8988T (cell line): ENCODE measurements around the gene GALNT14.
A peak's percentile ranks its signal among the peaks of the same experiment; 100 is the strongest.
"Not testable (repeated sequence)": the region's sequence is repeated elsewhere in the genome, so short reads cannot be mapped to it uniquely, and the experiment has no call there.

Source experiments
- DNase-seq: peaks from one replicate; pipeline ENCODE4 v3.0.0; 2011

GALNT14 gene

DNA sequence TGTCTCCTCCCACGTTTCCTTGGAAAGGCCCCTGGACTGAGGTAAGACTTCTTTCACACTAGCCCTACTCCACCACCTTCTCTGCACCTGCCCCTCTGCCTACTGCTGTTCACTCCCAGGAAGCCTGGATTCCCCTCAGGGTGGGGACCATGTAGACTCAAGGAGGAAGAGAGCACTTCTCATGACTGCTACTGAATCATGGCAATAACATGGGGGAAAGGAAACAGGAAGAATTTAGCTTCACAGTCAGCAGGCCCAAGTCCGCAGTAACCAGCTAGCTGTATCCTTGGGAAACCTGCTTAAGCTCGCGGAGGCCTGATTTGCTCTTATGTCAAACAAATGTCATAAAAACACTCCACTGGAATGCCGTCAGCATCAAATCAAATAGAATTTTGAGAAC is 204.7 kb downstream of the GALNT14 start:
- no peak for DNase-seq

DNA sequence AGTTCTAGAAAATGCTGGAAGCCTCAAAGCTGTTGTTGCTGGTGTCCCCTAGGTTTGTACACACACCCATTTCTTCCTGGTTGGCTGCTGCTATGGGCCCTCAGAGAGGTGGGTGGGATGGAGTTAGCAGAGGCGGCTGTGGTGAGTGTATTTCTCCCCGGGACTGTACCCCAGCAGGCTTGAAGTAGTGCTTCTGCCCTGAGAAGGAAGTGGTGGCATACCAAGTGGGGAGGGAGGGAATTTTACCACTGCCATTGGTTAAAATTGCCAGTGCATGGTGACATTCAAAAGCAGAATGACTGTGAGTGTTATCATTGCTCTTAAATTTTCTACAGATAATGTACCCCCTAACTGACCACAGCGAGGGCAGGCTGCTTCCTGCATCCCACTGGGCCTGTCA is 205.4 kb downstream of the GALNT14 start:
- DNase-seq = no peak

DNA sequence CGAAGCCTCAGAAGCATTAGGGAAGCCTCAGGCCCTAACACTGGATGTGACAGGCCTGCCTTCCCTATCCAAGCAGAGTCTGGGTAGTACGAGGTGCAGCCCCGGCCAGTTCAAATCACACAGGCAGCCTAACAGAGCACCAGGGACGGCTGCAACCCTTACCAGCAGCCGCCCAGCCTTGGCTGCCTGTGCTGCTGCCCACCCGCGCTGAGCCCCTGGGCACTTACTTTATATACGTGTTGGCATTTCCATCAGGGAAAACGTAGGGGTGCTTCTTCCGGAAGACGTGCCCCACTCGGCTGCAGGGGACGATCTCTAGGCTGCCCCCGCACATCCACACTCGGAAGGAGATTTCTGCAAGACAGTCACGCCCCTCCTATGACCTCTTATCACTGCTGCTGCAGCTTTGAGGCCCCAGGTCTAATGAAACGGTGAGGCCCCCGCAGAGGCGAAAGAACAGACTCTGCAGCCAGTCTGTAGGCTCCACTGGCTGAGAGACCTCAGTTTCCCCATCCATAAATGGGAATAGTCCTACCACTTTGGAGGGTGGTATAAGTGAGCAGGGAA is 206.3 kb downstream of the GALNT14 start:
- DNase-seq = no peak

DNA sequence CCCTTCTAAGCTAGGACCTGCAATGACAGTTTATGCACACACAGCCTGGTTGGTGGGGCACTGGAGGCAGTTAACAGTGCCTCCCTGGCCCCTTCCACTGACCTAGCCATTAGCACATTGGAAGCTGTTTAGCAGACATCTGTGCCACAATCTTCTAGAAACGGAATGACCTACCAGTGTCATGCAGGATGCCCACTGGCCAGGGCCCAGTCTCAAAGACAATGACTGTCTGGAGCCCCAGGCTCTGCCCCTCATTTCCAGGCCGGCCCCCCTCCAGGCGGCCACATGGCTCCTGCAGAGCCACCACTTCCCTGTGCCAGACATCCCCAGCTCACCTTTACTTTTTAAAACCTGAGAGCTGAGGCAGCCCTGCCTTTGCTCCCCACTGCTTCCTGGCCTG is 207.5 kb downstream of the GALNT14 start:
- no peak for DNase-seq

DNA sequence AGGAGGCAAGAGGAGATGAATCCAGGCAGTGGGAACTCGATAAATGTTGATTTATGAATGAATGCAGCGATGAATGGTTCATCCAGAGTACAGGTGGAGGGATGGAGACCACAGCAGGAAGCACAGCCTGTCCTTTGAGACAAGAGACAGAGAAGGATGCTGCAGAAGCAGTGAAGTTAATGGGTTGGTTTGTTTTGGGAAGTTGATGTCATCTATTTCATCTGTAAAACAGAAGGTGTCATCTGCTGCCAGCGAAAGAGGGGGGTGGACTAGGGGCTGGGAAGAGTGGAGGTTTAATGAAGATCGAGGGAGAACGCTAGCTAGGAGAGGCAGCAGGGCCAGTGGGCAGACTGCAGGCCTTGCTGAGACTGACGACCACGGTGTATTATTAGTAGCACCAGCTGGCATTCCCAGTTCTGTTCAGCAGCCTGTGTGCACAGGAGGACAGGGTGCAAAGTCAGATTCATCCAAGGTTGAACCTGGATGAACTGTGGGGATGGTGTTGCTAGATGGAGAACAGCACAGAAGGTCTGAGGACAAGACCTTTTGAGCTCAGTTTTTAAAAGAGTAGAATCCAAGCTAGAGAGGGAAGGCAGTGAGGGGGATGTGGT is 210.7 kb downstream of the GALNT14 start:
- no peak for DNase-seq

DNA sequence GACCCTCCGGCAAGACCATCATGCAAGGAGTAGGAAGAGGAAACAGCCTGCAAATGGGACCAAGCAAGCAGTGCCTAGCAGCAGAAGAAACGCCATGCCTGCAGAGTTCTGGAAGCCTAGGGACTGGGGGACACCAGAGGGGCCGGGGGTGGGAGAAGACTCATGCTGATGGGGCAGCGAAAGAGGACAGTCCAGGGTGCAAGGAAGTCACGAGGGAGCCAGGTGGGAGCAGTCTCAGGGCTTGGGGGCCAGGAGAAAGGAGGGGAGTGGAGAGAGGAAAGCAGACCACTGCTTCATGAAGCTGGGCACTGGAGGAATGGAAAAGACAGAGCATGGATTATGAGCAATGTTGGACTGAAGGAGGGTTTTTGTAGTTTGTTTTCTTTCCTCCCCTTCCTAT is 211.6 kb downstream of the GALNT14 start:
- no peak for DNase-seq

DNA sequence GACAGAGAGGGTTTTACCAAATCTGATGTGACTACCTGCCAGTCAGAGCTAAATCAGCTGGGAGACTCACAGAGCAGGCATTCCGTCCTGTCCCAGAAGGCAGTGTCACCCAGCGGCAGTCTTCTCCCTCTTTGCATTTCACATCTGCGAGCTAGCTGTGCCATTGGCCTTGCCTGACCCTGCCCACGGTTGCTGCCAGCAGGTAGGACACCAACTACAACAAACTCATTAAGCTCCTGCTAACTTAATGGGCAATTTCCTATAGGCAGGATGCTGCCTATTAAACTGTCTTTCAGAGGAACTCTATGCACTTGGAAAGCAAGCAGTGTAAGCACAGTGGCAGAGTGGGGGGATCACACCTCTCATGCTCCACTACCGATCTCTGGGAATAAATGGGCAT is 214.6 kb downstream of the GALNT14 start:
- no peak for DNase-seq

DNA sequence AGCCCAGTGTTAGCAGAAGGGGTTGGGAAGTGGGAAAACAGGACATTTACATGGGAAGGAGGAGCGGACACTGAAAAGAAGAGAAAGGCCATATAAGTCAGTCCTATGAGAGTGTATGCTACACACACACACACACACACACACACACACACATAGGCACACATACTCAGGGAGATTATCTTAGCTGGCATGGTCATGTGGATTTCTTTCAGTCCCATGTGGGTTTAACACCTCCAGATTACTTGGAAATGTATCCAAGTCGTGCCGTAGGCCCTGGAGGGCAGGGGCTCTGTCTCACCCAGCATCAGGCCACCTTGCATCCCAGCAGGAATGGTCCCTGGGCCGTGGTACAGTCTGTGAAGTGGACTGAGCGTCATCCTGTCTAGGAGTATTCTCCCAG is 217.7 kb downstream of the GALNT14 start:
- DNase-seq = no peak

DNA sequence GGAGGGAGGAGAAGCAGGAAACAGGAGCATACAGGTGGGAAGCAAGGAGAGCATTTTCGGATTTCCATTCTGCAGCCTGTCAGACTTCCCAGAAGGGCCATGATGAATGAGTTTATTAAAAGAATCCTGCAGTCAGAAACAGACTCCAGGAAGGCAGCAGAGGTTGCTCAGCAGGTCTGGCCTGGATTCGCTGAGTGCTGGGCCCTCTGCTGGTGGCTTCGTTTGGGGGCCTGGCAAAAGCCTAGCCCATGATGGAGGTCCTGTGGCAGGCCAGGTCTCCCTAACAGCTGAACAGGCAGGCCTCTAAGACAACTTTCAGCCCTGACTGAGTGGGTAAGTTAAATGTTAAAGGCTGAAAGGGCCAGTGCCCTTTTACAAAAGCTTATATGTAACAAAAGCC is 222.8 kb downstream of the GALNT14 start:
- peak; percentile 31 for DNase-seq

DNA sequence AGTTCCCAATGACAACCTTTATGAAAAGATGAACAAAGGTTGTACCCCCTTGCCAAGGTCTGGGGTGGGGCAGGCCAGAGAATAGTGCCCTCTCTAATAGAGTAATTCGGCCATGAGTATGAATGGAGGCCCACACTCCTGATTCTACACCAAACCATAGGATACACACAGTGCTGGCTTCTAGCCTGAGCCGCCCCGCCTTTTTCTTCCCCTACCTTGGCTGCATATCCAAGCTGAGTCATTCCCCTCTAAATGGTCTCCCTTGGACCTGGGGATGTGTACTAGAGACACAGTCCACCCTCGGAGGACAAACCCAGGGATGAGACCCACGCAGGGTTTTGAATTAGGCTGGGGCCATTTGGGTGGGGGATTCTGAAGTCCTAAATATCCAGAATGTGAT is 223.8 kb downstream of the GALNT14 start:
- DNase-seq = no peak

DNA sequence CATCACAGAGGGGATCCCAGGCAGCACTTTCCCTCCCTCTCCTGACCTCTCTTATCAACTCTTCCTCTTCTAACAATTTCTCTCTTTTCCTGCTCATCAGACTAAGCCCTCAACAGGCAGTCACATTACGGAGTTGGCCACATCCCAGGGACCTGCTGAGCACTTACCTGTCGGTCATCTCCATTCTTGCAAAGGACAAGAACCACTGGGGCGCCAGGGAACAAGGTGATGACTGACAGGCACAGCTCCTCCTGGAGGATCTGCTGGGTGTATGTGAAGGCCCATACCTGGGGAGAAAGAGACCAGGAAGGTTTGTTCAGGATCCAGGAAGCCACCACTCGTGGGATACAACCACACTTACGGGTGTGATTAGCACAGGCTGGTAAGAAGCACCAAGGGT is 226.2 kb downstream of the GALNT14 start:
- no peak for DNase-seq

DNA sequence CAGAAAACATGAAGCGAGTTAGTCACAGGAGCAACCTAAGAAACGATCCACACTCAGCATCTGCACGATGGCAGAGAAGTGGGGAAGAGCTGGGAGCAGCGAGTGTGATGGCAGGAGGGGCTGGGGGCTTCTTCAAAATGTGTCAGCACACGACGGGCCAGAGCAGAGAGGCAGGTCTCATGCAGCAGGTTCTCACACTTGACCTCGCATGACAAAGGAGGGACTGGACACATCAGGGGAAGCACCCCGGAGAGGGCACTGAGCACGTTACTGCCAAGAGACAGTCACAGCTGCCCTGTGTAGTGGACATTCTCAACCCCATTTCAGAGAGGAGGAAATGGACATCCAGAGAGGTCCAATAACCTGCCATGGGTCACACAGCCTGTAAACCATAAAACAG is 226.9 kb downstream of the GALNT14 start:
- DNase-seq = no peak

DNA sequence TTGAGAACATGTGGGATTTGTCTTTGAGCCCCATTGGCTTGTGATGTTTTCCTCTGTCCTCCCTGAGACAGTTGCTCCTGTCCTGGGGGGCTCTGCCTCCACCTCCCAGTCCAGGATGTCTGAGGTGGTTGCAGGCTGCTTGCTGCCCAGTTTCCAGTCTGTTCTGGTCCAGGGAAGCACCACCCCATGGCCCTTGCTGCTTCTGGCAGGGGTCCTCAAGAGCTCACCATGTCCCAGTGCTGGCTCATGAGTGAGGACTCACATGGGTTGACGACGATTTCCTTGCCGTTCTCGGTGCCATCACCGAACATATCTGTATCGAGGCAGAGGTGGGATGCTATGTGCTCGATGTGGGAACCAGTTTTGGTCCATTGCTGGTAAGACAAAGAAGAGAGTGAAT is 227.6 kb downstream of the GALNT14 start:
- no peak for DNase-seq

DNA sequence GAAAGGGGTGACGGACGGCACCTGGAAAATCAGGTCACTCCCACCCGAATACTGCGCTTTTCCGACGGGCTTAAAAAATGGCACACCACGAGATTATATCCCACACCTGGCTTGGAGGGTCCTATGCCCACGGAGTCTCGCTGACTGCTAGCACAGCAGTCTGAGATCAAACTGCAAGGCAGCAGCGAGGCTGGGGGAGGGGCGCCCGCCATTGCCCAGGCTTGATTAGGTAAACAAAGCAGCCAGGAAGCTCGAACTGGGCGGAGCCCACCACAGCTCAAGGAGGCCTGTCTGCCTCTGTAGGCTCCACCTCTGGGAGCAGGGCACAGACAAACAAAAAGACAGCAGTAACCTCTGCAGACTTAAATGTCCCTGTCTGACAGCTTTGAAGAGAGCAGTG is 233.8 kb downstream of the GALNT14 start:
- not testable (repeated sequence) for DNase-seq

DNA sequence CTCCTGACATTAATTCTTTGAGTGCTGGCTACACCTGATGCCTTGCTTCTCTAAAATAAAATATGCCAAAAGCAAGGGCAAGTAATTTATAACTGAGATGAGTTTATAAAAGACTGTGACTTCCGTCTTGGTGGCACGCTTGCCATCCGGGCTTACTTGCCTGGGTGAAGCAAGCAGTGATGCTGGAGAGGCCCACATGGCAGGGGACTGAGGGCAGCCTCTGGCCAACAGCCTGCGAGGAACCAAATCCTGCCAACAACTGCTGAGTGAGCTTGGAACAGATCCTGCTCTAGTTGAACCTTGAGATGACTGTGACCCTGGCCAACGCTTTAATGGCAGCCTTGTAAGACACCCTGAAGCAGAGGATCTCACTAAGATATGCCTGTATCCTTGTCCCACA is 234.9 kb downstream of the GALNT14 start:
- no peak for DNase-seq

DNA sequence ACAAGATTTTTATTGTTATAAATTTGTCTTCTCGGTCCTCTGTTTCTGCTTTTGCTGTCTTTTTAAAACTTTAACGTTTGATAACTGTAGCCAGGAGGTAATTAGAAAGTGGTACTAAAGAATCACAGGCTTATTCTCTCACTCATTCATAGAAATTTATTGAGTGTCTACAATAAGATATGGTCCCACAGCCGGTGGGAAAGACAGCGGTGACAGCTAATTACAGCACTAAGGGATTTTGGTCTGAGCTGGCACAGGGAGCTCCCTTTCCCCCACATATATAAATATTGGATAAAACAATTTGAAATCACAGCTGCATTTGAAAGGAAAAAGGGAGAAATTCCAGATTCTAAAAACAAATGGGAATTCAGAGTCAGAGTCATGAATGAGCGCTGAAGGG is 237.9 kb downstream of the GALNT14 start:
- no peak for DNase-seq

DNA sequence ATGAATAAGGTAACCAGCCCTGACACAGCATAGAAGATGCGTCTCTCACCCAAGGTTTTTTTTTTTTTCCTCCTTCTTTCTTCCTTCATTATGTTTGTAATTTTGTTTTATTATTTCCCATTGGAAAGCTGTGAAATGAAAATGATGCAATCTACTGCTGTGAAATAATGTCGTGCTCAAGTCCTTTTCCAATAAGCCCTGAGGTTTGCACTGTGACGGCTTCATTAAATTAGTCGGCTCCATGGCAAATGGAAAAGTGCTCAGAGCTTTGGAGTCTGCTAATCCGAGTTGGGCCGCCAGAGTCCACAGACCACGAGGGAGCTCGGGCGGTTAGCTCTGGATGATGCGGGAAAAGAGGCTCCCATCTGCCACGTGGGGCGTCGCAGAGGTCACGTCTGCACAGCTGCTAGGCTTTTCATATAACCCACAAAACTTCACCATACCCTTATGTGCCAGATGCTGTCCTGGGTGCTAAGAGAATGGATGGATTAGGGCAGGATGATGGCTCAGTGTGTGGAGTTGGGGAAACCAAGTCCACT is 238.7 kb downstream of the GALNT14 start:
- no peak for DNase-seq

DNA sequence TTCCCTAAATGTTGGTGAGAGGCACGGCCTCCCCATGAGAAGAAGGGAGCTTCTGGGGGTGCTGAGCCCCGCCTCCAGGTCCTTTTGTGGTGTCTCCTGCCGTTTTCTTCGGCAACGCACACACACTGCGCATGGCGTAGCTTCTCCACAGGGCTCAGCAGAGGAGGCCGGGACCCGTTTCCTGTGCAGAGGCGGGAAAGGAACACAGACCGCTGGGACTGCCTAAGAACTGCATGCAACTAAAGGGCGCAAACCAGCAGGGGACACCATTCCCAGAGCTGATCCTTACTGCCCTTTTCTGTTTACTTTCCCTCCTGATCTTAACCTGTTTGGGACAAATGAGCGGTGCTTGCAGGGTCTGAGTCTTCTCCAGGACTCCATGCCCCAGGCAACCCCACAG is 240.7 kb downstream of the GALNT14 start:
- no peak for DNase-seq

DNA sequence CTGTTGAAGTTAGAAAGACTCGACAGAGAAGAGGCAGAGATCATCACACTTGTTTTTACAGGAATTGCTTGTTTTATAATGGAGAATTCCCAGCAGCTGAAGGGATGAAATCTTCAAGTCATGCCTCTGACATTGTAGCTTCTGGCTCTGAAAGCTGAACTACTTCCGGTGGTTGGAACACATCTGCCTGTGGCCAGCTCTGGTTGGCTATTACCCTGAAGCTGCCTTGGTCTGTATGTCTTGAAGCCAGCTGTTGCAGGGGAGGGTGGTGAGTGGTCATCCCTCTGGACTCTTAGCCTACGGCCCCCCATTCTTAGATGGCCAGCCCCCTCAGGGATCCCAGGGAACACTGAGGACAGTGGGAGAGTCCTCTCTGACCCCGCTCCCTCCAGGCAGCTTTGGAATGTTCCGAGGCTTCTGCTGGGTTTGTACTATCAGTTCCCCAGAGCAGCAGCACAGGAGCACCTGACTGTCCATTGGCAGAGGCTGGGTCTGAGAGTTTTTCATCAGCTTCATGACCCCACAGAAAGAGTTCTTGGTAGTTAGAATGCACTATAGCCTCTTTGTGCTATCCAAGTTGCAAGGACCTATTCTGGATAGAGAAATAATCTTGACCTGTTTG is 243.6 kb downstream of the GALNT14 start:
- DNase-seq = no peak

DNA sequence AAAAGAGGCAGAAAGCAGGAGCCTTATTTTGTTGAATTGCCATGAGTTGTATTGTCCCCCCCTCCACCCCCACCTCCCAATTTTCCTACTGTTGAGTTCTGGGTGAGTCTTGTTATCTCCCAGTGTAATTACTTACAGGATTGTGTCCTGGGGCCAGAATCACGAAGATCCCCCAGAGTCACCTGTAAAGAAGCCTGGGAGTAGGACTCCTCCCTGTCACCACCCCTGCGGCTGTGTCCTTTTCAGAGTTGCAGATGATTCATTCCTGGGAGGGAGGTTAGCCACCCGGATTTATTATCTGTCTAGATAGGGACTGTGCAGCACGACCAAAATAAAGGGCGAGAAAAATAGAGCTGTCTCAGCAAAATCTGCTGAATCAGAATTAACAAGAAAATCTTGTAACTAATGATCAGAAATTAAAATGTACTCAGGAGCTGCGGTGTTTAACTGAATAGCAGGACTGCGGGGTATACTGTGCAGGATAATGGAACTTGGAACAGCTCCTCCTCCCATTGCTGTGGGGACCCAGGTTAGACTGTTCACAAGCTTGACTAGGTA is 249.3 kb downstream of the GALNT14 start:
- no peak for DNase-seq

DNA sequence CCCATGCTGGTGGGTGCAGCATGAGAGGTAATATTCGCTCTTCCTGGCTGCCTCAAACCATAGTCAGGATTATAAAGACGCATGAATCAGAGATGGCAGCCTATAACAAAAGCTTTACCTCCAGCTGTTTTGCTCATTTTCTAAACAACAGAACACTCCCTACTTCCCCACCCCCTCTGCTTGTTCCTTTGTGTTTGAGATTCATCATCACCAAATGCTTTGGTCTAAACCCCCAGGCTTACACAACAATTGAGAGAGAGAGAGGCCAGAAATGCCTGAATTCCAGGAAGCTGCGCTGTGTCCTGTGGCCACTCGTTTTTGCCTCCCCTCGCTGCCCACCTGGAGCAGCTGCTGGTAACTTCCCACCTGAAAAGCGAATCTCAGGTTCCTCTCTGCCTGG is 252.2 kb downstream of the GALNT14 start:
- no peak for DNase-seq

DNA sequence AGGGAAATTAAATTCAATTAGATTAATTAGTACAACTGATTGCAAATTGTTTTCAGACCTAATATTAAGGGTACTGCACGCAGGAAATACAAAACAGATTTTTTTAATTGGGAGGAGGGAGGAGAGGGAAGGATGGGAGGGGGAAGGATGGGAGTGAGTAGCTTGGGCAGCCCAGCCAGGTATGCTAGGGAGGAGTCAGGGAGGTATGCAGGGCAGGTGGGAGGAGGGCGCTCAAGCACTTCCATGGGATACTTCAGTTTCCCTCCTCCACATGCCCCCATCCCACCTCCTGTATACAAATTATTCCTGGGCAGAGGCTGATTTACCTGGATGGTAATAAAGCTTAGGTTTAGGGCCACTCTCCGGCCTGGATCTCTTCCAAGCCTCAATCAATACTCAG is 254.4 kb downstream of the GALNT14 start:
- DNase-seq = no peak

DNA sequence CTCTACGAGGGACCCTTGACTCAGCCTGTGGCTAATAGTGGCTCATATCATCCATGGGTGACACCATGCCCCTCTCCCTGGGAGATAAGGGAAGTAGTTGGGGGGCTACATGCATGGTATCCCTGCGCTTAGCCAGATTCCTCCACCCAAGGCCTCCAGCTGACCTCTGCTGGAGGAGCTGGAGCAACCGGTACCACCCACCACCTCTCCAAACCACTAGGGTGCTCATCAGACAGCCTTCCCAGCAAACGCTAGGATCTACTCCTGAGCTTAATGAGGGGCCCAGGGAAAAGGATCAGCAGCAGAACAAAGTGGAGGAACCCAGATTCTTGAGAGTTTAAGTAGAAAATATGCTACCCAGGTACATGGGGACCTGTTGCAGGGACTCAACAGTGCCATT is 255.1 kb downstream of the GALNT14 start:
- DNase-seq = no peak

DNA sequence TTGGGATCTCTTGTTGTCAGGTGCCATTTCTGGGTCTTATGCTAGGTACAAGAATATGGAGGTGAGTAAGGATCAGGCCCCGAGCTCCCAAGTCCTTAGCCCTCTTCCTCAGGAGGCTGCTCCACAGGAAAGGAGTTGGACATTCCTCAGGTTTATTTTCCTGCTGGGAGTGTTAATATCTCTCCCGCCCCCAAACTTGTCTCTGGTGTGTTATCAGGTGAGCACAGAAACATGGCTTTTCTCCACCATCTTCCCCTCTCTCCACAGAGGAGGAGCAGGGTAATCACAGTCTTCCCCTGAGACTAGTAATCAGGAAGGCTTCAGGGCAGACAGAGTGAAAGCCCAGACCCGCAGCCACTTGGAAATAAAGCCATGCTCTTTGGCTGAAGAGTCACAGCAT is 257.7 kb downstream of the GALNT14 start:
- DNase-seq = no peak
